VCaP (cell line): ENCODE measurements around the gene UGT1A5.

ENCODE experiments used
- H3K27ac ChIP-seq: fragments of 450-650 bp; 2 replicates; pipeline ENCODE4 v1.5.1; 2017
- CTCF ChIP-seq: fragments of 450-650 bp; conservative IDR thresholded peaks from 2 replicates; pipeline ENCODE4 v1.5.1; 2017; ENCODE audit warnings: mild to moderate bottlenecking, moderate library complexity

UGT1A5 gene

GRCh38 chr2:233764761-233765160 is 52.1 kb downstream of the UGT1A5 start:
- TF ChIP-seq CTCF: no peak
- H3K27ac ChIP-seq: no peak overlapping the region

DNA sequence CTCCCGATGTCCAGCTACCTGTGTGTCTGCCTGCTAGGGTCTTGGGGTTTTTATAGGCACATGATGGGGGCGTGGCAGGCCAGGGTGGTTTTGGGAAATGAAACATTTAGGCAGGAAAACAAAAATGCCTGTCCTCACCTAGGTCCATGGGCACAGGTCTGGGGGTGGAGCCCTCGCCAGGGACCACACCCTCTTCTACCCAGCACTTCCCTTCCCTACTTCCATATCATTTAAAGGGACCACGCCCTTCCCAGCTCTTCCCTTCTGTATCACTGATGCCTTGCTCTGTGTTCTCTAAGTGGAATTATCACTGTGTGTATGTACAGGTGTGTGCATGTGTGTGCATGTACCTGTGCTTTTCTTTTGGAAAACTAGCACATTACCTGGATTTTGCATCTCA is 53.7 kb downstream of the UGT1A5 start:
- TF ChIP-seq CTCF: no peak
- H3K27ac ChIP-seq: no peak overlapping the region

GRCh38 chr2:233768076-233768475 is 55.4 kb downstream of the UGT1A5 start:
- TF ChIP-seq CTCF: no peak
- H3K27ac ChIP-seq: no peak overlapping the region

DNA sequence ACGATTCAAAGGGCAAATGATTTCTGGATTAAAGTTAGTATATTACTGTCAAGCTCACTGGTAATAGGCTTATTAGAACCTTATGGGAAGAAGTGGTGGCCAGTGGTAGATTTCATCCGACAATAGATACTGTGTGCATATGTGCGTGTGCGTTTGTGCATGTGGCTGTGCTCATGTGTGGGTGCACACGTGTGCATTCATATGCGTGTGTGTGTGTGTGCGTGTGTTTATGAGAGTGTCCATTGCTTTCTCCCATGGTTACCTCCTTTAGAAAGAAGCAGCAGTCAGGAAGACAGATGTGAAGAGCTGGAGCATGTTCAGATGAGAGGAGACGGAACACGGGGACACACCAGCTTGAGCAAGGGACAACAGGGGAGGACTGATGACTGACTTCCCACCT is 56.6 kb downstream of the UGT1A5 start:
- no peak overlapping the region for H3K27ac ChIP-seq
- TF ChIP-seq CTCF: no peak

- no peak for TF ChIP-seq CTCF
- H3K27ac ChIP-seq: no peak overlapping the region
These were observed 59.4 kb downstream of the UGT1A5 start for GRCh38 chr2:233772153-233772552.

DNA sequence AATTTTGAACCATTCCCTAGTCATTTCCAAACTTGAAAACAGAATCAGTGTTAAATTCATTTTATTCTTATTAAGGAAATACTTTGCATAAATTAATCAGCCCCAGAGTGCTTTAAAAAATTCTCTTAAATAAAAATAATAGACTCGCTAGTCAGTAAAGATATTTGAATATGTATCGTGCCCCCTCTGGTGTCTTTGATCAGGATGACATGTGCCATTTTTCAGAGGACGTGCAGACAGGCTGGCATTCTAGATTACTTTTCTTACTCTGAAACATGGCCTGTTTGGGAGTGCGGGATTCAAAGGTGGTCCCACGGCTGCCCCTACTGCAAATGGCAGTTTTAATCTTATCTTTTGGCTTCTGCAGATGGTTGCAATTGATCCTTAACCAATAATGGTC is 59.9 kb downstream of the UGT1A5 start:
- no peak for TF ChIP-seq CTCF
- no peak overlapping the region for H3K27ac ChIP-seq

DNA sequence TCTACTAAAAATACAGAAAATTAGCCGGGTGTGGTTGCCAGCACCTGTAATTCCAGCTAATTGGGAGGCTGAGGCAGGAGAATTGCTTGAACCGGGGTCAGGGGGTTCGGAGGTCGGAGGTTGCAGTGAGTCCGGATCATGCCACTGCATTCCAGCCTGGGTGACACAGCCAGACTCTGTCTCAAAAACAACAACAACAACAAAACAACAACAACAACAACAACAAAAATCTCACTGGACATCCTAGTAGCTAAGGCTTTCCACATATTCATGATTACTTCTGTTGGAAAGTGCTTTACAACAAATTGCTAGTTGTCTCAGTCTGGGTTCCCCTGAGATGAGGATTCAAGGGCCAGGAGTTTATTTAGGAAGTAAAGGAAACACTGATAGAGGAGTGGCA is 61.1 kb downstream of the UGT1A5 start:
- no peak overlapping the region for H3K27ac ChIP-seq
- TF ChIP-seq CTCF: no peak

GRCh38 chr2:233775414-233775813 is 62.7 kb downstream of the UGT1A5 start:
- TF ChIP-seq CTCF: no peak
- H3K27ac ChIP-seq: no peak overlapping the region
